IMR-90 (cell line): ENCODE data around the gene MPZL2. TPM values are rescaled to one million over a fixed set of nuclear protein-coding genes. Genes with fewer than 3 reads are reported as not detected.

Experiments
- ATAC-seq: fragments of 200-7000 bp; cut with Tn5 transposase; 2 replicates; pipeline ENCODE4 v1.9.1; 2020; ENCODE audit warnings: low read depth, mild to moderate bottlenecking, moderate library complexity
- BruUV-seq: library from RNA; stranded (reverse); fragments of 400-500 nt; replicated peaks from 2 replicates; lab custom pipeline; 2021; lab: Mats Ljungman, UMichigan
- CTCF ChIA-PET: fragments of 300-600 bp; formaldehyde crosslinking; extraction: SDS; loops from one replicate; lab custom pipeline; 2021; ENCODE audit warnings: antibody characterized with exemption; lab: Yijun Ruan, JAX
- POLR2A ChIA-PET: fragments of 300-600 bp; sonication (Branson Sonifier 250); formaldehyde crosslinking; loops from one replicate; lab custom pipeline; 2022; ENCODE audit warnings: antibody characterized with exemption; ENCODE audit not compliant: unreplicated experiment; lab: Charles Lee
- DNase-seq: peaks from one replicate; pipeline ENCODE4 v3.0.0; 2013
- H2AFZ ChIP-seq: replicated peaks from 2 replicates; pipeline ENCODE3; 2013; ENCODE audit warnings: low read length, mild to moderate bottlenecking; ENCODE audit not compliant: poor library complexity
- H2AK5ac ChIP-seq: 2 replicates; pipeline ENCODE4 v1.6.1; 2013; ENCODE audit warnings: low read depth, low read length, inconsistent platforms
- H2AK9ac ChIP-seq: replicated peaks from 2 replicates; pipeline ENCODE3; 2013; ENCODE audit warnings: mild to moderate bottlenecking, low read depth, low read length, moderate library complexity; ENCODE audit not compliant: poor library complexity
- H2BK120ac ChIP-seq: 2 replicates; pipeline ENCODE4 v1.6.1; 2013; ENCODE audit warnings: low read depth, low read length, inconsistent platforms
- H2BK15ac ChIP-seq: 3 replicates; pipeline ENCODE4 v1.6.1; 2013; ENCODE audit warnings: low read depth, low read length, inconsistent platforms
- H2BK20ac ChIP-seq: 2 replicates; pipeline ENCODE4 v1.6.1; 2013; ENCODE audit warnings: low read depth, mild to moderate bottlenecking, inconsistent platforms, low read length, moderate library complexity
- H2BK5ac ChIP-seq: 2 replicates; pipeline ENCODE4 v1.6.1; 2013; ENCODE audit warnings: mild to moderate bottlenecking, low read depth, low read length, inconsistent platforms; ENCODE audit not compliant: poor library complexity, severe bottlenecking
- H3K14ac ChIP-seq: replicated peaks from 2 replicates; pipeline ENCODE4 v1.6.1; 2013; ENCODE audit warnings: low read depth, low read length, inconsistent platforms
- H3K18ac ChIP-seq: 2 replicates; pipeline ENCODE4 v1.6.1; 2013; ENCODE audit warnings: low read depth, low read length, control low read depth
- H3K23ac ChIP-seq: 2 replicates; pipeline ENCODE4 v1.6.1; 2013; ENCODE audit warnings: low read depth, low read length, inconsistent platforms
- H3K27ac ChIP-seq: 2 replicates; pipeline ENCODE4 v1.5.1; 2013; ENCODE audit warnings: mild to moderate bottlenecking, control low read depth, low read length; ENCODE audit not compliant: insufficient read depth
- H3K27me3 ChIP-seq: 2 replicates; pipeline ENCODE4 v1.6.1; 2013; ENCODE audit warnings: low read length; ENCODE audit not compliant: control insufficient read depth, insufficient read depth
- H3K36me3 ChIP-seq: 2 replicates; pipeline ENCODE4 v1.6.1; 2013; ENCODE audit warnings: low read length, mixed read lengths; ENCODE audit not compliant: control insufficient read depth, insufficient read depth
- H3K4ac ChIP-seq: 2 replicates; pipeline ENCODE4 v1.6.1; 2013; ENCODE audit warnings: low read depth, low read length, inconsistent platforms
- H3K4me1 ChIP-seq: 2 replicates; pipeline ENCODE4 v1.6.1; 2013; ENCODE audit warnings: low read length, mixed read lengths; ENCODE audit not compliant: control insufficient read depth, insufficient read depth
- H3K4me2 ChIP-seq: 2 replicates; pipeline ENCODE4 v1.6.1; 2013; ENCODE audit warnings: low read depth, mild to moderate bottlenecking, control low read depth, low read length, moderate library complexity
- H3K4me3 ChIP-seq: 2 replicates; pipeline ENCODE4 v1.5.1; 2013; ENCODE audit warnings: low read depth, mild to moderate bottlenecking, control low read depth, low read length, moderate library complexity; ENCODE audit not compliant: insufficient read depth
- H3K56ac ChIP-seq: 2 replicates; pipeline ENCODE4 v1.6.1; 2013; ENCODE audit warnings: low read length, inconsistent platforms; ENCODE audit not compliant: insufficient read depth; ENCODE audit errors: extremely low read depth
- H3K79me1 ChIP-seq, 2 experiments: 2 replicates each; pipeline ENCODE4 v1.6.1; 2013; ENCODE audit warnings: low read length in 2 of 2, inconsistent platforms in 1 of 2, low read depth in 1 of 2
- H3K9ac ChIP-seq: 2 replicates; pipeline ENCODE4 v1.6.1; 2013; ENCODE audit warnings: low read depth, low read length, control low read depth
- H3K9me1 ChIP-seq: 2 replicates; pipeline ENCODE4 v1.6.1; 2013; ENCODE audit warnings: low read length, inconsistent platforms; ENCODE audit not compliant: insufficient read depth
- H3K9me3 ChIP-seq: 2 replicates; pipeline ENCODE4 v1.6.1; 2013; ENCODE audit warnings: low read length; ENCODE audit not compliant: control insufficient read depth, insufficient read depth
- H4K20me1 ChIP-seq: 2 replicates; pipeline ENCODE4 v1.6.1; 2013; ENCODE audit warnings: low read length, inconsistent platforms; ENCODE audit not compliant: insufficient read depth
- H4K5ac ChIP-seq: 2 replicates; pipeline ENCODE4 v1.6.1; 2013; ENCODE audit warnings: mild to moderate bottlenecking, low read depth, low read length, control low read depth
- H4K8ac ChIP-seq, 2 experiments: 2 replicates each; pipeline ENCODE4 v1.6.1; 2013; ENCODE audit warnings: low read depth in 2 of 2, low read length in 2 of 2, control low read depth in 1 of 2, inconsistent platforms in 1 of 2
- H4K91ac ChIP-seq: 2 replicates; pipeline ENCODE4 v1.6.1; 2013; ENCODE audit warnings: low read depth, low read length, inconsistent platforms; ENCODE audit not compliant: insufficient read depth
- CHD1 ChIP-seq: IDR thresholded peaks from 2 replicates; pipeline ENCODE4 v1.6.1; 2012; ENCODE audit warnings: low read depth, low read length, improper control_type of control experiment
- RAD21 ChIP-seq: IDR thresholded peaks from 2 replicates; pipeline ENCODE4 v1.6.1; 2012; ENCODE audit warnings: low read length, improper control_type of control experiment
- RCOR1 ChIP-seq: IDR thresholded peaks from 2 replicates; pipeline ENCODE4 v1.6.1; 2012; ENCODE audit warnings: mild to moderate bottlenecking, low read length, improper control_type of control experiment; ENCODE audit not compliant: insufficient replicate concordance
- WGBS, 2 experiments: methylation state at CpG; one replicate each; pipeline versions ENCODE4 v1.1.5 to v1.1.7; 2013; ENCODE audit warnings: missing lambda C conversion rate in 2 of 2; ENCODE audit not compliant: insufficient read length in 1 of 2; ENCODE audit errors: extremely low coverage in 2 of 2; 5-methylcytosine and 5-hydroxymethylcytosine counted together
- dilution Hi-C: fragments of 300-500 bp; cut with HindIII; formaldehyde crosslinking; loops from one replicate; pipeline ENCODE4 v1.14.3; 2018; ENCODE audit warnings: low sequenced_read_pairs; ENCODE audit not compliant: unreplicated experiment
- in situ Hi-C: fragments of 300-500 bp; cut with MboI; formaldehyde crosslinking; loops from 3 replicates; pipeline ENCODE4 v1.14.3; 2019; ENCODE audit warnings: low sequenced_read_pairs, inconsistent platforms, mixed read lengths
- intact Hi-C: fragments of 100-400 bp; cut with micrococcal nuclease; formaldehyde crosslinking; loops from 2 replicates; pipeline ENCODE4 v1.10.0; 2022
- polyA plus RNA-seq, 3 experiments: library from polyadenylated mRNA; depleted of rRNA; stranded (reverse); fragments of >200 nt; gene quantifications; 2 replicates each; pipeline ENCODE4 v1.2.3, GENCODE V29; 2012; ENCODE audit warnings: low replicate concordance in 1 of 3
- total RNA-seq: library from RNA; depleted of rRNA; stranded (reverse); fragments of >200 nt; gene quantifications from 2 replicates; pipeline ENCODE4 v1.2.3, GENCODE V29; 2012

MPZL2 gene
- total and polyA plus RNA-seq, 2 of the 4 experiments (the other 2 are of a cell fraction) = not detected

DNA sequence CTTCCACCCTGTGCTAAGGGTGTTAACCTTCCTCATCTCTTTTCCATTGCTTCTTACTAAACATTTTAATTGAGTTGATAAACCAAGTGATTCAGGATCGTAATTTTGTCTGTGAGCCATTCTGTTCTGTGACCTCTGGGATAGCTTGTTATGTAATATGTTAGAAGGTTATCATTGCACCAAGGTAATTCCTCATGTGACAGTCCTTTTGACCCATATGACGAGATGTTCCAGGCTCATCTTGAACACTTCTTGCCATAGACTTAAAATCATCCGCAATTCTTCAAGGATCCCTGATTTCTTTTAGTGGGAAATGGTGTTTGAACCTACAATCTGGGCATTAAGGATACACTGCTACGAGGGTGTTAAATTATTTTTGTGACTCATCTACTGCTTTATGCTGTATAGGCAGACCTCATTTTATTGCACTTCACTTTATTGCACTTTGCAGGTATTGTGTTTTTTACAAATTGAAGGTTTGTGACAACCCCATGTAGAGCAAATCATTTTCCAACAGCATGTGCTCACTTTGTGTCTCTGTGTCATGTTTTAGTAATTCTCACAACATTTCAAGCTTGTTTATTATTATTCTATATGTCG lies 19.0 kb upstream of the MPZL2 start:
- no peak overlapping the region for H4K5ac ChIP-seq
- CTCF ChIA-PET = no interaction called here
- no peak overlapping the region for H2AK5ac ChIP-seq
- POLR2A ChIA-PET = no interaction called here
- no peak overlapping the region for H2AK9ac ChIP-seq
- H3K23ac ChIP-seq = no peak overlapping the region
- no peak overlapping the region for H3K4me3 ChIP-seq
- H3K56ac ChIP-seq = no peak overlapping the region
- no peaks in the 10 kb centered on the region for H3K4me1 ChIP-seq
- no peaks in the 10 kb centered on the region for H3K79me1 ChIP-seq
- no peak overlapping the region for H3K9ac ChIP-seq
- no peak overlapping the region for H3K18ac ChIP-seq
- H3K4ac ChIP-seq = no peak overlapping the region
- intact Hi-C loops (no loop called here), dilution Hi-C loops (no loop called here), in situ Hi-C loops (no loop called here)
- no CpG with 5 or more reads among the region's 5 CpGs for WGBS, 2 experiments
- no peak for DNase-seq
- no peaks in the 10 kb centered on the region for H4K20me1 ChIP-seq
- no peak overlapping the region for H4K8ac ChIP-seq
- H3K27ac ChIP-seq = no peak overlapping the region
- H3K36me3 ChIP-seq = no peaks in the 10 kb centered on the region
- H2BK5ac ChIP-seq = no peak overlapping the region
- H3K9me1 ChIP-seq = no peaks in the 10 kb centered on the region
- H4K91ac ChIP-seq = no peak overlapping the region
- H2BK15ac ChIP-seq = no peak overlapping the region
- no peak overlapping the region for H2BK120ac ChIP-seq
- no peak for TF ChIP-seq RAD21
- no peak for TF ChIP-seq CHD1
- TF ChIP-seq RCOR1 = no peak
- ATAC-seq = no peak
- no peak overlapping the region for H2AFZ ChIP-seq
- H3K14ac ChIP-seq = no peak overlapping the region
- no peak overlapping the region for H2BK20ac ChIP-seq
- BruUV-seq = no TSS peak
- no peak overlapping the region for H3K4me2 ChIP-seq
- H3K27me3 ChIP-seq = no peaks in the 10 kb centered on the region
- no peaks in the 10 kb centered on the region for H3K9me3 ChIP-seq
